H9 (cell line): Measurements from ENCODE around the gene CHDH. TPM values are rescaled to one million over a fixed set of nuclear protein-coding genes. Genes with fewer than 3 reads are reported as not detected.

Experiments used
- DNase-seq: peaks from one replicate; pipeline ENCODE4 v3.0.0-alpha.2; 2017
- H2AFZ ChIP-seq: one replicate; pipeline ENCODE4 v1.6.1; 2013; ENCODE audit warnings: mild to moderate bottlenecking, low read length, control low read depth, moderate library complexity
- H2AK5ac ChIP-seq: 2 replicates; pipeline ENCODE4 v1.6.1; 2013; ENCODE audit warnings: low read length, control low read depth, mixed read lengths; ENCODE audit not compliant: insufficient read length
- H2BK120ac ChIP-seq: one replicate; pipeline ENCODE4 v1.6.1; 2013; ENCODE audit warnings: low read depth, mild to moderate bottlenecking, low read length, control low read depth, inconsistent platforms; ENCODE audit not compliant: poor library complexity, severe bottlenecking
- H2BK12ac ChIP-seq: 2 replicates; pipeline ENCODE4 v1.6.1; 2013; ENCODE audit warnings: low read length, control low read depth, mixed read lengths, low read depth; ENCODE audit not compliant: insufficient read length
- H2BK15ac ChIP-seq: 2 replicates; pipeline ENCODE4 v1.6.1; 2013; ENCODE audit warnings: low read depth, low read length, control low read depth
- H2BK20ac ChIP-seq: one replicate; pipeline ENCODE4 v1.6.1; 2013; ENCODE audit warnings: low read depth, mild to moderate bottlenecking, low read length, control low read depth, inconsistent platforms; ENCODE audit not compliant: poor library complexity, severe bottlenecking
- H2BK5ac ChIP-seq: 2 replicates; pipeline ENCODE4 v1.6.1; 2013; ENCODE audit warnings: low read length, control low read depth, mixed read lengths; ENCODE audit not compliant: insufficient read length
- H3K14ac ChIP-seq: 2 replicates; pipeline ENCODE4 v1.6.1; 2013; ENCODE audit warnings: low read length, control low read depth; ENCODE audit not compliant: insufficient read depth
- H3K18ac ChIP-seq: 2 replicates; pipeline ENCODE4 v1.6.1; 2013; ENCODE audit warnings: low read depth, mild to moderate bottlenecking, mixed read lengths, low read length, control low read depth; ENCODE audit not compliant: insufficient read length
- H3K23ac ChIP-seq: 2 replicates; pipeline ENCODE4 v1.6.1; 2013; ENCODE audit warnings: low read length, control low read depth, mixed read lengths, low read depth; ENCODE audit not compliant: insufficient read length
- H3K23me2 ChIP-seq: 2 replicates; pipeline ENCODE4 v1.6.1; 2013; ENCODE audit warnings: low read depth, mild to moderate bottlenecking, mixed read lengths, low read length, control low read depth; ENCODE audit not compliant: insufficient read length, poor library complexity, severe bottlenecking
- H3K27ac ChIP-seq: 2 replicates; pipeline ENCODE4 v1.5.1; 2013; ENCODE audit warnings: low read length, control low read depth, mixed read lengths, low read depth; ENCODE audit not compliant: insufficient read length
- H3K27me3 ChIP-seq: 2 replicates; pipeline ENCODE4 v1.6.1; 2013; ENCODE audit warnings: low read length, control low read depth, inconsistent platforms; ENCODE audit not compliant: insufficient read depth
- H3K4ac ChIP-seq: 2 replicates; pipeline ENCODE4 v1.6.1; 2013; ENCODE audit warnings: low read depth, mild to moderate bottlenecking, control low read depth, inconsistent platforms, low read length, moderate library complexity
- H3K4me1 ChIP-seq: 2 replicates; pipeline ENCODE4 v1.6.1; 2013; ENCODE audit warnings: low read length, control low read depth, inconsistent platforms; ENCODE audit not compliant: insufficient read depth
- H3K4me2 ChIP-seq: 2 replicates; pipeline ENCODE4 v1.6.1; 2013; ENCODE audit warnings: low read length, control low read depth, mixed read lengths; ENCODE audit not compliant: insufficient read length, insufficient read depth
- H3K56ac ChIP-seq: 2 replicates; pipeline ENCODE4 v1.6.1; 2013; ENCODE audit warnings: low read depth, mild to moderate bottlenecking, mixed read lengths, low read length, control low read depth; ENCODE audit not compliant: insufficient read length
- H3K79me1 ChIP-seq: 2 replicates; pipeline ENCODE4 v1.6.1; 2013; ENCODE audit warnings: low read depth, mild to moderate bottlenecking, moderate library complexity, low read length, control low read depth, inconsistent platforms; ENCODE audit not compliant: insufficient read depth, poor library complexity, severe bottlenecking
- H3K79me2 ChIP-seq: 2 replicates; pipeline ENCODE4 v1.6.1; 2013; ENCODE audit warnings: low read length, control low read depth, inconsistent platforms; ENCODE audit not compliant: insufficient read depth
- H3K9ac ChIP-seq: 2 replicates; pipeline ENCODE4 v1.6.1; 2013; ENCODE audit warnings: low read length, control low read depth, mixed read lengths; ENCODE audit not compliant: insufficient read length; ENCODE audit errors: extremely low read depth
- H3K9me3 ChIP-seq: one replicate; pipeline ENCODE4 v1.6.1; 2013; ENCODE audit warnings: low read depth, low read length, inconsistent platforms; ENCODE audit not compliant: control insufficient read depth
- H3T11ph ChIP-seq: one replicate; pipeline ENCODE4 v1.6.1; 2013; ENCODE audit warnings: mild to moderate bottlenecking, low read length, control low read depth, inconsistent platforms
- H4K20me1 ChIP-seq: one replicate; pipeline ENCODE4 v1.6.1; 2013; ENCODE audit not compliant: control insufficient read depth, insufficient read length, insufficient read depth
- H4K5ac ChIP-seq: 2 replicates; pipeline ENCODE4 v1.6.1; 2013; ENCODE audit warnings: low read depth, mild to moderate bottlenecking, mixed read lengths, low read length, control low read depth; ENCODE audit not compliant: insufficient read length
- H4K8ac ChIP-seq: replicated peaks from 2 replicates; pipeline ENCODE4 v1.6.1; 2013; ENCODE audit warnings: low read length, control low read depth, mixed read lengths, low read depth; ENCODE audit not compliant: insufficient read length
- H4K91ac ChIP-seq: 2 replicates; pipeline ENCODE4 v1.6.1; 2013; ENCODE audit warnings: low read depth, mild to moderate bottlenecking, moderate library complexity, mixed read lengths, low read length, control low read depth; ENCODE audit not compliant: insufficient read length
- H3K27ac Mint-ChIP-seq, 3 experiments: 2 replicates in 2 of 3; 3 replicates in 1 of 3; pipeline ENCODE4 v1.8.0; 2020 to 2021; ENCODE audit warnings: mixed read lengths in 3 of 3, mild to moderate bottlenecking in 1 of 3, moderate library complexity in 1 of 3
- H3K27me3 Mint-ChIP-seq: 2 replicates; pipeline ENCODE4 v1.8.0; 2021; ENCODE audit warnings: low read depth, mild to moderate bottlenecking, moderate library complexity, mixed read lengths
- H3K36me3 Mint-ChIP-seq, 3 experiments: 2 replicates in 2 of 3; 3 replicates in 1 of 3; pipeline ENCODE4 v1.8.0; 2020 to 2021; ENCODE audit warnings: low read depth in 3 of 3, mixed read lengths in 3 of 3; ENCODE audit not compliant: insufficient read depth in 1 of 3
- H3K4me1 Mint-ChIP-seq, 2 experiments: 2 replicates each; pipeline ENCODE4 v1.8.0; 2020; ENCODE audit warnings: mixed read lengths in 2 of 2
- H3K4me3 Mint-ChIP-seq, 2 experiments: 2 replicates in 1 of 2; 3 replicates in 1 of 2; pipeline ENCODE4 v1.8.0; 2020 to 2021; ENCODE audit warnings: mild to moderate bottlenecking in 2 of 2, mixed read lengths in 2 of 2, moderate library complexity in 1 of 2
- H3K9me3 Mint-ChIP-seq, 2 experiments: 2 replicates in 1 of 2; 3 replicates in 1 of 2; pipeline ENCODE4 v1.8.0; 2020; ENCODE audit warnings: mild to moderate bottlenecking in 2 of 2, mixed read lengths in 2 of 2, moderate library complexity in 1 of 2
- CTCF ChIP-seq: fragments of 200-600 bp; sonication (generic); conservative IDR thresholded peaks from 3 replicates; pipeline ENCODE4 v1.8.0; 2021; ENCODE audit warnings: antibody characterized with exemption, mild to moderate bottlenecking
- WGBS: extraction: QIAGEN DNeasy Blood & Tissue Kit; methylation state at CpG from one replicate; pipeline ENCODE4 v1.1.7; 2013; ENCODE audit warnings: missing lambda C conversion rate, low lambda C conversion rate, mixed read lengths; ENCODE audit not compliant: insufficient read length; ENCODE audit errors: extremely low coverage; 5-methylcytosine and 5-hydroxymethylcytosine counted together
- total RNA-seq: library from RNA; stranded (reverse); gene quantifications from 2 replicates; pipeline ENCODE4 v1.2.1, GENCODE V29; 2021

Gene CHDH
- total RNA-seq, 1 experiment from 2014 or later, result 11.0 TPM

- no peaks in the 10 kb centered on the region for H3K27me3 ChIP-seq
- no peak overlapping the region for H4K8ac ChIP-seq
- H3K4ac ChIP-seq, result no peak overlapping the region
- H2AK5ac ChIP-seq, result no peak overlapping the region
- no peak overlapping the region for H2BK5ac ChIP-seq
- no peak overlapping the region for H3K27ac ChIP-seq
- H2BK20ac ChIP-seq, result no peak overlapping the region
- H3K9me3 ChIP-seq, result no peaks in the 10 kb centered on the region
- no peaks in the 10 kb centered on the region; the same call in 1 of the 2 replicates for H3K27me3 Mint-ChIP-seq
- no peaks in the 10 kb centered on the region for H4K20me1 ChIP-seq
- H3K4me1 ChIP-seq, result no peaks in the 10 kb centered on the region; the same call in 1 of the 2 replicates
- no peak overlapping the region for H2BK15ac ChIP-seq
- peaks cover 9 to 10% of the 10 kb centered on the region in 2 experiments for H3K4me1 Mint-ChIP-seq
- no peak overlapping the region for H3K23ac ChIP-seq
- WGBS, result no CpG with 5 or more reads among the region's 12 CpGs
- H3K36me3 Mint-ChIP-seq, result no peaks in the 10 kb centered on the region
- no peak overlapping the region for H3K9ac ChIP-seq
- no peak overlapping the region for H4K5ac ChIP-seq
- H3K18ac ChIP-seq, result no peak overlapping the region
- no peaks in the 10 kb centered on the region for H3K23me2 ChIP-seq
- H3K14ac ChIP-seq, result no peak overlapping the region; the same call in 1 of the 2 replicates
- no peaks in the 10 kb centered on the region for H3K79me1 ChIP-seq
- H3K27ac Mint-ChIP-seq, result no peak overlapping the region
- no peaks in the 10 kb centered on the region for H3K79me2 ChIP-seq
- H2BK12ac ChIP-seq, result no peak overlapping the region
- no peak overlapping the region for H2AFZ ChIP-seq
- no peak overlapping the region for H3T11ph ChIP-seq
- TF ChIP-seq CTCF, result no peak
- no peak overlapping the region for H2BK120ac ChIP-seq
- H3K4me3 Mint-ChIP-seq, result no peak overlapping the region
- H3K56ac ChIP-seq, result no peak overlapping the region
- H3K9me3 Mint-ChIP-seq, result no peaks in the 10 kb centered on the region
- no peak overlapping the region for H4K91ac ChIP-seq
- DNase-seq, result peak; percentile 20
- H3K4me2 ChIP-seq, result no peak overlapping the region
These were observed 37.0 kb downstream of the CHDH start for GRCh38 chr3:53809267-53809666.
